Rectal smooth muscle tissue (tissue), 1 donor: ENCODE measurements around the gene LAD1.

Experiments
- H3K27ac ChIP-seq: one replicate; pipeline ENCODE4 v1.7.0; 2013; ENCODE audit warnings: low read depth, low read length, inconsistent platforms
- H3K27me3 ChIP-seq: one replicate; pipeline ENCODE4 v1.7.0; 2013; ENCODE audit warnings: low read length; ENCODE audit not compliant: control insufficient read depth, insufficient read depth
- H3K36me3 ChIP-seq: one replicate; pipeline ENCODE4 v1.7.0; 2013; ENCODE audit warnings: low read length; ENCODE audit not compliant: control insufficient read depth, insufficient read depth
- H3K4me1 ChIP-seq: one replicate; pipeline ENCODE4 v1.7.0; 2013; ENCODE audit warnings: low read length; ENCODE audit not compliant: control insufficient read depth, insufficient read depth
- H3K4me3 ChIP-seq: one replicate; pipeline ENCODE4 v1.7.0; 2013; ENCODE audit warnings: low read length
- H3K9ac ChIP-seq: one replicate; pipeline ENCODE4 v1.7.0; 2013; ENCODE audit warnings: low read length

Gene LAD1

GRCh38 chr1:201399018-201399351 lies at the start of gene LAD1:
LAD1 (minus strand) TSS chr1:201399324; CDS start chr1:201399306, 18 bp downstream.
- Histone ChIP-seq H3K9ac (peak within 1 kb of the TSS; percentile 66), H3K4me3 (peak within 1 kb of the TSS; percentile 63), H3K4me1 (no peaks in the 10 kb centered on the region), H3K36me3 (no peaks in the 10 kb centered on the region), H3K27me3 (peaks cover 12% of the 10 kb centered on the region), H3K27ac (no peak within 1 kb of the TSS)

- Histone ChIP-seq H3K4me3 (no peak overlapping the region), H3K36me3 (no peaks in the 10 kb centered on the region), H3K9ac (no peak overlapping the region), H3K4me1 (peaks cover 11% of the 10 kb centered on the region), H3K27me3 (no peaks in the 10 kb centered on the region), H3K27ac (peak overlapping the region; percentile 57)
Measured at GRCh38 chr1:201447903-201448871, 49.1 kb upstream of the LAD1 start.

- H3K4me1 ChIP-seq: peaks cover 2% of the 10 kb centered on the region
- H3K4me3 ChIP-seq: no peak overlapping the region
- no peaks in the 10 kb centered on the region for H3K36me3 ChIP-seq
- H3K27me3 ChIP-seq: no peaks in the 10 kb centered on the region
- H3K9ac ChIP-seq: no peak overlapping the region
- H3K27ac ChIP-seq: no peak overlapping the region
Measured at GRCh38 chr1:201445310-201445709, 46.2 kb upstream of the LAD1 start.

- H3K27me3 ChIP-seq: no peaks in the 10 kb centered on the region
- no peaks in the 10 kb centered on the region for H3K36me3 ChIP-seq
- H3K27ac ChIP-seq: no peak overlapping the region
- no peak overlapping the region for H3K9ac ChIP-seq
- H3K4me3 ChIP-seq: no peak overlapping the region
- peaks cover 2% of the 10 kb centered on the region for H3K4me1 ChIP-seq
Measured at GRCh38 chr1:201444792-201445191, 45.7 kb upstream of the LAD1 start.

- Histone ChIP-seq H3K9ac (no peak overlapping the region), H3K27ac (no peak overlapping the region), H3K36me3 (no peaks in the 10 kb centered on the region), H3K4me1 (peaks cover 2% of the 10 kb centered on the region), H3K27me3 (no peaks in the 10 kb centered on the region), H3K4me3 (no peak overlapping the region)
Measured at GRCh38 chr1:201443747-201444146, 44.6 kb upstream of the LAD1 start.

- Histone ChIP-seq H3K4me3 (no peak overlapping the region), H3K27me3 (no peaks in the 10 kb centered on the region), H3K9ac (no peak overlapping the region), H3K27ac (no peak overlapping the region), H3K4me1 (no peaks in the 10 kb centered on the region), H3K36me3 (no peaks in the 10 kb centered on the region)
Measured at GRCh38 chr1:201436969-201437368, 37.8 kb upstream of the LAD1 start.

- Histone ChIP-seq H3K27ac (no peak overlapping the region), H3K4me3 (no peak overlapping the region), H3K4me1 (no peaks in the 10 kb centered on the region), H3K27me3 (no peaks in the 10 kb centered on the region), H3K9ac (no peak overlapping the region), H3K36me3 (no peaks in the 10 kb centered on the region)
Measured at GRCh38 chr1:201436393-201436792, 37.3 kb upstream of the LAD1 start.

GRCh38 chr1:201434266-201434665 lies 35.1 kb upstream of the LAD1 start:
- no peaks in the 10 kb centered on the region for H3K36me3 ChIP-seq
- no peak overlapping the region for H3K4me3 ChIP-seq
- H3K27ac ChIP-seq: no peak overlapping the region
- H3K9ac ChIP-seq: no peak overlapping the region
- no peaks in the 10 kb centered on the region for H3K4me1 ChIP-seq
- H3K27me3 ChIP-seq: no peaks in the 10 kb centered on the region

- Histone ChIP-seq H3K4me1 (no peaks in the 10 kb centered on the region), H3K4me3 (no peak overlapping the region), H3K9ac (no peak overlapping the region), H3K36me3 (no peaks in the 10 kb centered on the region), H3K27ac (no peak overlapping the region), H3K27me3 (no peaks in the 10 kb centered on the region)
Measured at GRCh38 chr1:201433609-201434008, 34.5 kb upstream of the LAD1 start.

- Histone ChIP-seq H3K27me3 (no peaks in the 10 kb centered on the region), H3K36me3 (no peaks in the 10 kb centered on the region), H3K4me3 (no peak overlapping the region), H3K4me1 (no peaks in the 10 kb centered on the region), H3K27ac (no peak overlapping the region), H3K9ac (no peak overlapping the region)
Measured at GRCh38 chr1:201430776-201431175, 31.7 kb upstream of the LAD1 start.

GRCh38 chr1:201429736-201430501 lies 30.8 kb upstream of the LAD1 start:
- Histone ChIP-seq H3K27ac (no peak overlapping the region), H3K27me3 (no peaks in the 10 kb centered on the region), H3K36me3 (no peaks in the 10 kb centered on the region), H3K4me3 (no peak overlapping the region), H3K9ac (no peak overlapping the region), H3K4me1 (no peaks in the 10 kb centered on the region)

GRCh38 chr1:201427963-201428362 lies 28.8 kb upstream of the LAD1 start:
- no peaks in the 10 kb centered on the region for H3K4me1 ChIP-seq
- no peak overlapping the region for H3K9ac ChIP-seq
- no peaks in the 10 kb centered on the region for H3K27me3 ChIP-seq
- H3K4me3 ChIP-seq: no peak overlapping the region
- no peaks in the 10 kb centered on the region for H3K36me3 ChIP-seq
- no peak overlapping the region for H3K27ac ChIP-seq
